K562 treated with DMSO at 1 percent for 12 hours (cell line): ENCODE data around the gene FERMT2. TPM values are rescaled to one million over a fixed set of nuclear protein-coding genes. Genes with fewer than 3 reads are reported as not detected.

ENCODE experiments used
- total RNA-seq: library from RNA; unstranded; fragments of 300-600 nt; gene quantifications from 2 replicates; pipeline ENCODE4 v1.2.3, GENCODE V29; 2022; ENCODE audit not compliant: insufficient read depth

Gene FERMT2, protein sequence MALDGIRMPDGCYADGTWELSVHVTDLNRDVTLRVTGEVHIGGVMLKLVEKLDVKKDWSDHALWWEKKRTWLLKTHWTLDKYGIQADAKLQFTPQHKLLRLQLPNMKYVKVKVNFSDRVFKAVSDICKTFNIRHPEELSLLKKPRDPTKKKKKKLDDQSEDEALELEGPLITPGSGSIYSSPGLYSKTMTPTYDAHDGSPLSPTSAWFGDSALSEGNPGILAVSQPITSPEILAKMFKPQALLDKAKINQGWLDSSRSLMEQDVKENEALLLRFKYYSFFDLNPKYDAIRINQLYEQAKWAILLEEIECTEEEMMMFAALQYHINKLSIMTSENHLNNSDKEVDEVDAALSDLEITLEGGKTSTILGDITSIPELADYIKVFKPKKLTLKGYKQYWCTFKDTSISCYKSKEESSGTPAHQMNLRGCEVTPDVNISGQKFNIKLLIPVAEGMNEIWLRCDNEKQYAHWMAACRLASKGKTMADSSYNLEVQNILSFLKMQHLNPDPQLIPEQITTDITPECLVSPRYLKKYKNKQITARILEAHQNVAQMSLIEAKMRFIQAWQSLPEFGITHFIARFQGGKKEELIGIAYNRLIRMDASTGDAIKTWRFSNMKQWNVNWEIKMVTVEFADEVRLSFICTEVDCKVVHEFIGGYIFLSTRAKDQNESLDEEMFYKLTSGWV
- 2.5 and 6.2 TPM in 2 replicates for total RNA-seq

GRCh38 chr14:52950898-52951680 lies at the start of gene FERMT2:
Gene FERMT2 (minus strand): TSS chr14:52951050. CDS start chr14:52950568, 482 bp downstream.

Other genes starting within 250 kb of the FERMT2 start
- gene PSMC6, start 243.8 kb downstream of the FERMT2 start, total RNA-seq: 46.1 and 66.1 TPM in 2 replicates
- 2.4 and 5.2 TPM in 2 replicates for gene STYX, start 220.9 kb downstream of the FERMT2 start, total RNA-seq
- 2.8 and 10.4 TPM in 2 replicates for gene GNPNAT1, start 159.4 kb downstream of the FERMT2 start, total RNA-seq
- gene DDHD1, start 202.3 kb upstream of the FERMT2 start, total RNA-seq: 1.0 and 3.8 TPM in 2 replicates